Right renal cortex interstitium (tissue), 3 donors: Measurements from ENCODE around the gene PCDHB16. TPM values are rescaled to one million over a fixed set of nuclear protein-coding genes. Genes with fewer than 3 reads are reported as not detected.
"Not testable (repeated sequence)": the region's sequence is repeated elsewhere in the genome, so short reads cannot be mapped to it uniquely, and the experiment has no call there.

ENCODE experiments used
- DNase-seq, 3 donors: peaks; one replicate each; pipeline ENCODE4 v3.0.0-alpha.2; 2013; ENCODE audit warnings: low read depth in 3 of 3, low spot score in 2 of 3
- polyA plus RNA-seq, 3 donors: library from polyadenylated mRNA; unstranded; fragments of 120-200 nt; gene quantifications; one replicate each; pipeline ENCODE4 v1.2.1, GENCODE V29; 2013; ENCODE audit not compliant: insufficient read length in 3 of 3

PCDHB16 gene
- polyA plus RNA-seq, 3 donors = 3.6 to 7.2 (median 5.0) TPM

GRCh38 chr5:141224844-141225243 is 42.7 kb downstream of the PCDHB16 start:
- not testable (repeated sequence) for DNase-seq

GRCh38 chr5:141225421-141225820 is 43.2 kb downstream of the PCDHB16 start:
- not testable (repeated sequence) for DNase-seq

GRCh38 chr5:141234109-141234667 is 52.0 kb downstream of the PCDHB16 start:
- no peak for DNase-seq

Other genes starting within 250 kb of the PCDHB16 start
- gene PCDHAC2, start 215.9 kb upstream of the PCDHB16 start, polyA plus RNA-seq = under 1 TPM; 0.36 to 0.65 (median 0.61) TPM
- under 1 TPM; 0.06 to 0.08 (median 0.08) TPM for gene PCDHB1, start 131.0 kb upstream of the PCDHB16 start, polyA plus RNA-seq
- 1 to 10 TPM; 3.8 to 7.9 (median 6.0) TPM for gene PCDHB2, start 87.8 kb upstream of the PCDHB16 start, polyA plus RNA-seq
- gene PCDHB3, start 81.9 kb upstream of the PCDHB16 start, polyA plus RNA-seq = 1 to 10 TPM; 2.6 to 4.0 (median 3.4) TPM
- 1 to 10 TPM; 1.8 to 2.9 (median 1.9) TPM for gene PCDHB4, start 60.6 kb upstream of the PCDHB16 start, polyA plus RNA-seq
- gene PCDHB5, start 47.2 kb upstream of the PCDHB16 start, polyA plus RNA-seq = 1 to 10 TPM; 6.6 to 8.5 (median 8.1) TPM
- 1 to 10 TPM; 2.2 to 3.8 (median 3.2) TPM for gene PCDHB6, start 32.3 kb upstream of the PCDHB16 start, polyA plus RNA-seq
- 1 to 10 TPM; 4.7 to 5.5 (median 5.3) TPM for gene PCDHB7, start 9.7 kb upstream of the PCDHB16 start, polyA plus RNA-seq
- 1 to 10 TPM; 1.5 to 4.2 (median 3.2) TPM for gene PCDHB8, start 4.6 kb upstream of the PCDHB16 start, polyA plus RNA-seq
- 1 to 10 TPM; 4.3 to 5.0 (median 4.9) TPM for gene PCDHB9, start 4.8 kb downstream of the PCDHB16 start, polyA plus RNA-seq
- gene PCDHB10, start 10.0 kb downstream of the PCDHB16 start, polyA plus RNA-seq = 1 to 10 TPM; 5.6 to 9.2 (median 7.9) TPM
- 1 to 10 TPM; 4.3 to 6.0 (median 5.6) TPM for gene PCDHB11, start 17.2 kb downstream of the PCDHB16 start, polyA plus RNA-seq
- 1 to 10 TPM; 4.7 to 5.8 (median 4.8) TPM for gene PCDHB12, start 26.3 kb downstream of the PCDHB16 start, polyA plus RNA-seq
- gene PCDHB13, start 31.5 kb downstream of the PCDHB16 start, polyA plus RNA-seq = 1 to 10 TPM; 5.4 to 6.3 (median 5.6) TPM
- 10 to 100 TPM in 1 of 3 donors, 1 to 10 TPM in 2; 7.2 to 10.5 (median 8.5) TPM for gene PCDHB14, start 41.0 kb downstream of the PCDHB16 start, polyA plus RNA-seq
- gene PCDHB15, start 63.0 kb downstream of the PCDHB16 start, polyA plus RNA-seq = 10 to 100 TPM; 11.3 to 17.3 (median 15.4) TPM
- gene SLC25A2, start 121.7 kb downstream of the PCDHB16 start, polyA plus RNA-seq = not detected
- gene TAF7, start 138.4 kb downstream of the PCDHB16 start, polyA plus RNA-seq = 100 to 1,000 TPM; 178 to 194 (median 190) TPM
- 1 to 10 TPM in 1 of 3 donors, under 1 TPM in 2; 0.78 to 1.2 (median 0.92) TPM for gene PCDHGA1, start 148.1 kb downstream of the PCDHB16 start, polyA plus RNA-seq
- gene PCDHGA2, start 156.4 kb downstream of the PCDHB16 start, polyA plus RNA-seq = 1 to 10 TPM; 6.0 to 7.0 (median 6.8) TPM
- gene PCDHGA3, start 161.4 kb downstream of the PCDHB16 start, polyA plus RNA-seq = 1 to 10 TPM; 2.4 to 4.3 (median 3.1) TPM
- gene PCDHGB1, start 167.7 kb downstream of the PCDHB16 start, polyA plus RNA-seq = 1 to 10 TPM; 1.3 to 2.1 (median 1.9) TPM
- 1 to 10 TPM; 2.2 to 3.2 (median 2.2) TPM for gene PCDHGA4, start 172.6 kb downstream of the PCDHB16 start, polyA plus RNA-seq
- gene PCDHGB2, start 177.6 kb downstream of the PCDHB16 start, polyA plus RNA-seq = 1 to 10 TPM; 3.2 to 3.9 (median 3.9) TPM
- 1 to 10 TPM; 2.2 to 2.8 (median 2.4) TPM for gene PCDHGA5, start 181.8 kb downstream of the PCDHB16 start, polyA plus RNA-seq
- 1 to 10 TPM; 1.4 to 2.6 (median 1.7) TPM for gene PCDHGB3, start 187.9 kb downstream of the PCDHB16 start, polyA plus RNA-seq
- gene PCDHGA6, start 191.5 kb downstream of the PCDHB16 start, polyA plus RNA-seq = 1 to 10 TPM; 4.2 to 7.8 (median 5.8) TPM
- 1 to 10 TPM; 1.6 to 2.3 (median 2.2) TPM for gene PCDHGA7, start 200.4 kb downstream of the PCDHB16 start, polyA plus RNA-seq
- 1 to 10 TPM; 5.3 to 6.0 (median 5.5) TPM for gene PCDHGB4, start 205.3 kb downstream of the PCDHB16 start, polyA plus RNA-seq
- gene PCDHGA8, start 210.2 kb downstream of the PCDHB16 start, polyA plus RNA-seq = under 1 TPM; 0.29 to 0.40 (median 0.30) TPM
- gene PCDHGB5, start 215.6 kb downstream of the PCDHB16 start, polyA plus RNA-seq = 1 to 10 TPM; 7.8 to 9.7 (median 8.3) TPM
- gene PCDHGA9, start 220.4 kb downstream of the PCDHB16 start, polyA plus RNA-seq = 1 to 10 TPM; 4.9 to 6.0 (median 5.3) TPM
- gene PCDHGB6, start 225.6 kb downstream of the PCDHB16 start, polyA plus RNA-seq = 1 to 10 TPM; 6.6 to 8.2 (median 6.8) TPM
- 1 to 10 TPM; 3.1 to 3.5 (median 3.2) TPM for gene PCDHGA10, start 230.6 kb downstream of the PCDHB16 start, polyA plus RNA-seq
- gene PCDHGB7, start 235.3 kb downstream of the PCDHB16 start, polyA plus RNA-seq = 10 to 100 TPM; 12.4 to 16.9 (median 14.0) TPM
- gene PCDHGA11, start 238.7 kb downstream of the PCDHB16 start, polyA plus RNA-seq = 1 to 10 TPM; 4.4 to 4.7 (median 4.7) TPM
- 1 to 10 TPM in 2 of 3 donors, under 1 TPM in 1; 0.94 to 1.4 (median 1.3) TPM for gene PCDHGA12, start 248.1 kb downstream of the PCDHB16 start, polyA plus RNA-seq